K562 (cell line): Measurements from ENCODE around the gene SULT6B1. TPM values are rescaled to one million over a fixed set of nuclear protein-coding genes. Genes with fewer than 3 reads are reported as not detected.
A peak's percentile ranks its signal among the peaks of the same experiment; 100 is the strongest.

Experiments
- DIDO1 ChIP-seq: fragments of 450-650 bp; IDR thresholded peaks from 2 replicates; pipeline ENCODE4 v1.6.1; 2016; ENCODE audit warnings: low read depth, missing biosample characterization, missing genetic modification characterization
- ETS1 ChIP-seq: conservative IDR thresholded peaks from 2 replicates; pipeline ENCODE4 v1.6.1; 2011; ENCODE audit warnings: low read depth, mild to moderate bottlenecking, low read length; ENCODE audit not compliant: control insufficient read depth
- FOXP1 ChIP-seq: sonication (generic); formaldehyde crosslinking; IDR thresholded peaks from 2 replicates; pipeline ENCODE4 v1.8.0; 2022; ENCODE audit warnings: mild to moderate bottlenecking, missing genetic modification reagents
- GATAD2B ChIP-seq: fragments of 450-650 bp; IDR thresholded peaks from 2 replicates; pipeline ENCODE4 v1.6.1; 2017; ENCODE audit warnings: mild to moderate bottlenecking, borderline replicate concordance
- HNRNPLL ChIP-seq: fragments of 200-400 bp; formaldehyde crosslinking; IDR thresholded peaks from 2 replicates; pipeline ENCODE4 v1.6.1; 2017; ENCODE audit warnings: low read length, low read depth, mild to moderate bottlenecking; ENCODE audit not compliant: poor library complexity, severe bottlenecking
- PRMT5 ChIP-seq: sonication (generic); formaldehyde crosslinking; IDR thresholded peaks from 2 replicates; pipeline ENCODE4 v1.5.0; 2020; ENCODE audit warnings: missing genetic modification reagents
- SIX5 ChIP-seq, 2 experiments: IDR thresholded peaks; 2 replicates each; pipeline ENCODE4 v1.6.1; 2011; ENCODE audit warnings: low read length in 2 of 2, borderline replicate concordance in 1 of 2, low read depth in 1 of 2, mild to moderate bottlenecking in 1 of 2, moderate library complexity in 1 of 2; ENCODE audit not compliant: insufficient read depth in 1 of 2
- SMARCC2 ChIP-seq: fragments of 450-650 bp; IDR thresholded peaks from 2 replicates; pipeline ENCODE4 v1.6.1; 2017; ENCODE audit warnings: antibody characterized with exemption, moderate library complexity, mild to moderate bottlenecking, low read depth
- STAT6 ChIP-seq: sonication (generic); formaldehyde crosslinking; IDR thresholded peaks from 2 replicates; pipeline ENCODE4 v1.8.1; 2023; ENCODE audit warnings: mild to moderate bottlenecking, missing genetic modification reagents
- XRCC4 ChIP-seq: IDR thresholded peaks from one replicate; pipeline ENCODE4 v1.6.1; 2011; ENCODE audit not compliant: insufficient read depth, insufficient read length; ENCODE audit errors: extremely low read depth
- ZFP36 ChIP-seq: fragments of 150-350 bp; IDR thresholded peaks from 2 replicates; pipeline ENCODE4 v1.6.1; 2018; ENCODE audit warnings: low read length, low read depth; ENCODE audit not compliant: partially characterized antibody
- ZNF695 ChIP-seq: fragments of 450-650 bp; formaldehyde crosslinking; IDR thresholded peaks from 2 replicates; pipeline ENCODE4 v1.4.0; 2020; ENCODE audit warnings: mild to moderate bottlenecking, moderate library complexity
- polyA plus RNA-seq, 8 experiments: library from polyadenylated mRNA; depleted of rRNA in 4 of 8; stranded (reverse) in 5 of 8; unstranded in 3 of 8; fragments of >200 nt; fragmentation: Nextera tagmentation in 2 of 8; fragmentation: Illumina TruSeq in 1 of 8; extraction: Ambion mirVana in 2 of 8; extraction: Trizol in 1 of 8; gene quantifications; 2 replicates each; pipeline versions ENCODE4 v1.2.1 to v1.2.3, GENCODE V29; 2011 to 2014; ENCODE audit warnings: inconsistent platforms in 1 of 8, missing spikeins in 1 of 8
- total RNA-seq, 7 experiments: library from RNA; depleted of rRNA in 6 of 7; stranded (reverse); fragments of >200 nt in 6 of 7; fragmentation: Illumina TruSeq in 2 of 7; extraction: Trizol in 2 of 7; gene quantifications; 2 replicates each; pipeline versions ENCODE4 v1.2.1 to v1.2.3, GENCODE V29; 2011 to 2021; ENCODE audit warnings: low replicate concordance in 1 of 7
- TF ChIP-seq, protein P1 (sequence below): sonication (generic); formaldehyde crosslinking; IDR thresholded peaks from 2 replicates; pipeline ENCODE4 v1.8.0; 2023; ENCODE audit warnings: missing genetic modification reagents, mild to moderate bottlenecking, borderline replicate concordance
- TF ChIP-seq, protein P2 (sequence below), 2 experiments: fragments of 450-650 bp; conservative IDR thresholded peaks; 2 replicates each; pipeline ENCODE4 v1.6.1; 2017; ENCODE audit warnings: mild to moderate bottlenecking in 2 of 2, moderate library complexity in 2 of 2

SULT6B1 gene
- total and polyA plus RNA-seq, 9 of the 15 experiments (the other 6 are each of a cell fraction or from before 2014, with no cell fraction given), result not detected

- TF ChIP-seq STAT6 (no peak), ETS1 (peak; percentile 85), FOXP1 (CRISPR knock-in tag) (peak; percentile 66; the same call in 1 of the 2 replicates), SMARCC2 (no peak), PRMT5 (CRISPR knock-in tag) (no peak), HNRNPLL (peak; percentile 82), XRCC4 (no peak), ZNF695 (CRISPR knock-in tag) (no peak), ZFP36 (no peak), DIDO1 (tag) (no peak), SIX5 (IDR thresholded peaks at IDR 0.05; ENCODE audit: borderline replicate concordance in 1 of 2, insufficient read depth in 1 of 2, low read depth in 1 of 2, low read length in 2 of 2) (no peak), GATAD2B (no peak)
- TF ChIP-seq, protein P1, sequence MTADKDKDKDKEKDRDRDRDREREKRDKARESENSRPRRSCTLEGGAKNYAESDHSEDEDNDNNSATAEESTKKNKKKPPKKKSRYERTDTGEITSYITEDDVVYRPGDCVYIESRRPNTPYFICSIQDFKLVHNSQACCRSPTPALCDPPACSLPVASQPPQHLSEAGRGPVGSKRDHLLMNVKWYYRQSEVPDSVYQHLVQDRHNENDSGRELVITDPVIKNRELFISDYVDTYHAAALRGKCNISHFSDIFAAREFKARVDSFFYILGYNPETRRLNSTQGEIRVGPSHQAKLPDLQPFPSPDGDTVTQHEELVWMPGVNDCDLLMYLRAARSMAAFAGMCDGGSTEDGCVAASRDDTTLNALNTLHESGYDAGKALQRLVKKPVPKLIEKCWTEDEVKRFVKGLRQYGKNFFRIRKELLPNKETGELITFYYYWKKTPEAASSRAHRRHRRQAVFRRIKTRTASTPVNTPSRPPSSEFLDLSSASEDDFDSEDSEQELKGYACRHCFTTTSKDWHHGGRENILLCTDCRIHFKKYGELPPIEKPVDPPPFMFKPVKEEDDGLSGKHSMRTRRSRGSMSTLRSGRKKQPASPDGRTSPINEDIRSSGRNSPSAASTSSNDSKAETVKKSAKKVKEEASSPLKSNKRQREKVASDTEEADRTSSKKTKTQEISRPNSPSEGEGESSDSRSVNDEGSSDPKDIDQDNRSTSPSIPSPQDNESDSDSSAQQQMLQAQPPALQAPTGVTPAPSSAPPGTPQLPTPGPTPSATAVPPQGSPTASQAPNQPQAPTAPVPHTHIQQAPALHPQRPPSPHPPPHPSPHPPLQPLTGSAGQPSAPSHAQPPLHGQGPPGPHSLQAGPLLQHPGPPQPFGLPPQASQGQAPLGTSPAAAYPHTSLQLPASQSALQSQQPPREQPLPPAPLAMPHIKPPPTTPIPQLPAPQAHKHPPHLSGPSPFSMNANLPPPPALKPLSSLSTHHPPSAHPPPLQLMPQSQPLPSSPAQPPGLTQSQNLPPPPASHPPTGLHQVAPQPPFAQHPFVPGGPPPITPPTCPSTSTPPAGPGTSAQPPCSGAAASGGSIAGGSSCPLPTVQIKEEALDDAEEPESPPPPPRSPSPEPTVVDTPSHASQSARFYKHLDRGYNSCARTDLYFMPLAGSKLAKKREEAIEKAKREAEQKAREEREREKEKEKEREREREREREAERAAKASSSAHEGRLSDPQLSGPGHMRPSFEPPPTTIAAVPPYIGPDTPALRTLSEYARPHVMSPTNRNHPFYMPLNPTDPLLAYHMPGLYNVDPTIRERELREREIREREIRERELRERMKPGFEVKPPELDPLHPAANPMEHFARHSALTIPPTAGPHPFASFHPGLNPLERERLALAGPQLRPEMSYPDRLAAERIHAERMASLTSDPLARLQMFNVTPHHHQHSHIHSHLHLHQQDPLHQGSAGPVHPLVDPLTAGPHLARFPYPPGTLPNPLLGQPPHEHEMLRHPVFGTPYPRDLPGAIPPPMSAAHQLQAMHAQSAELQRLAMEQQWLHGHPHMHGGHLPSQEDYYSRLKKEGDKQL (CRISPR knock-in tag), result no peak; the same call in 1 of the 2 replicates
- TF ChIP-seq, protein P2, sequence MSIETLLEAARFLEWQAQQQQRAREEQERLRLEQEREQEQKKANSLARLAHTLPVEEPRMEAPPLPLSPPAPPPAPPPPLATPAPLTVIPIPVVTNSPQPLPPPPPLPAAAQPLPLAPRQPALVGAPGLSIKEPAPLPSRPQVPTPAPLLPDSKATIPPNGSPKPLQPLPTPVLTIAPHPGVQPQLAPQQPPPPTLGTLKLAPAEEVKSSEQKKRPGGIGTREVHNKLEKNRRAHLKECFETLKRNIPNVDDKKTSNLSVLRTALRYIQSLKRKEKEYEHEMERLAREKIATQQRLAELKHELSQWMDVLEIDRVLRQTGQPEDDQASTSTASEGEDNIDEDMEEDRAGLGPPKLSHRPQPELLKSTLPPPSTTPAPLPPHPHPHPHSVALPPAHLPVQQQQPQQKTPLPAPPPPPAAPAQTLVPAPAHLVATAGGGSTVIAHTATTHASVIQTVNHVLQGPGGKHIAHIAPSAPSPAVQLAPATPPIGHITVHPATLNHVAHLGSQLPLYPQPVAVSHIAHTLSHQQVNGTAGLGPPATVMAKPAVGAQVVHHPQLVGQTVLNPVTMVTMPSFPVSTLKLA (conservative IDR thresholded peaks at IDR 0.05), result peak; percentile 85 to 91
These were observed 43.0 kb upstream of the SULT6B1 start, which contains the start of the genes CEBPZ and NDUFAF7 (continued) for GRCh38 chr2:37231241-37232130.
